HG02885 (cell line): ENCODE results near the gene AOPEP.

Experiments used
- ATAC-seq: cut with Tn5 transposase; IDR thresholded peaks from one replicate; pipeline ENCODE4 v1.9.1; 2021; ENCODE audit warnings: mild to moderate bottlenecking; ENCODE audit not compliant: unreplicated experiment, poor library complexity

Gene AOPEP

DNA sequence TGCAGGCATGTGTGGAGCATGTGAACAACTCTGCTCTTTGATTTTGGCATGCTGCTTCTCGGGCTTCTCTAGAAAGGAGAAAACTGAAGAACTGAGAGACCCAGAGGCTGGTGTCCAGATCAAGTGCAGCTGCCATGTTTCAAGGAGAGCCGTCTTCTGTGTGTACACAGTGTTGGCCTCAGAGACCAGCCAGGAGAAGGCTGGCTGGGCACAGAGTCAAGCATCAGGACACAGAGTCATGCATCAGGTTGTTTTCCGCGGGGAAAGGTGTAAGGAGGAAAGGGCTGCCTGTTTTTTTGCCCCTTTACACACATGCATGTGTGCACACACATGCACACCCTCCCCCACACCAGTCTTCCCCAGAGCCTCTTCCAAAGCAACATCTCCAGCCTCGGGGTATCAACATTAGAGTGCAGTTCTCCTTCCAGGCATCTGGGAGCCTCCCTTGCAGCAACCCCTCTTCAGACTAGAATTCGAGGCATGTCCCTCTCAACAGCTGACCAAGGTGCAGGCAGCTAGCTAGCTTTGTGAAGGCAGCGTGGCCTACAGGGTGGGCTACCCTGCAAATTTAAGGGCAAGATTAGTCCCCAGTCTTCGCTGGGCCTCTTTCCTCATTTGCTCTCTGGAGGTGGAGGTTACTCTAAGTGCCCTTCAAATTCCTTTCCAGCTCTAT, 180.9 kb downstream of the AOPEP start:
- no peak for ATAC-seq

DNA sequence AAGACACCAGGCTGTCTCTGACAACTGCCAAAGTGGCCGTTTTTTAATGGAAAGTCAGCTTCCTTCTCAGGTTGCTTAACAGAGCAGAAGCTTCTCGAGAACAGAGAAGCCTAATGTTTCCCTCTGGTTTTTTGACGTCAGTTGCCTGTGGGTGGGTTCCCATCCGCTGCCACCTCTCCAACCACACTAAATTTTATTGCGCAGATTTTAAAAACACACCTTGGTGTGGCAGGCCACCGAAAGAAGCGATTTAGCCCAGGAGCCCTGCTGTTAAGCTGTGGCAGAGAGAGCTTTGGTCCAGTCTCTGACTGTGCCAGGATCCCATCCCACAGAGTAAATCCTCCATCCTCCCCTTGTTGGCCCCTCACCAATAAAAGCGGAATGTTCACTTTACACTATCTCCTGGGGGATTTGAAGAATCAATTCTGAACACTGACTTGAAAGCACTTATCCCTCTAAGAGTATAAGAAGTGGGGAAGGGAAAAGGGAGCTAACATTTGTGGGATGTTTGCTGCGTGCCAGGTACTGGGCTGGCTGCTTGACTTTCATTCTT, 181.6 kb downstream of the AOPEP start:
- no peak for ATAC-seq

DNA sequence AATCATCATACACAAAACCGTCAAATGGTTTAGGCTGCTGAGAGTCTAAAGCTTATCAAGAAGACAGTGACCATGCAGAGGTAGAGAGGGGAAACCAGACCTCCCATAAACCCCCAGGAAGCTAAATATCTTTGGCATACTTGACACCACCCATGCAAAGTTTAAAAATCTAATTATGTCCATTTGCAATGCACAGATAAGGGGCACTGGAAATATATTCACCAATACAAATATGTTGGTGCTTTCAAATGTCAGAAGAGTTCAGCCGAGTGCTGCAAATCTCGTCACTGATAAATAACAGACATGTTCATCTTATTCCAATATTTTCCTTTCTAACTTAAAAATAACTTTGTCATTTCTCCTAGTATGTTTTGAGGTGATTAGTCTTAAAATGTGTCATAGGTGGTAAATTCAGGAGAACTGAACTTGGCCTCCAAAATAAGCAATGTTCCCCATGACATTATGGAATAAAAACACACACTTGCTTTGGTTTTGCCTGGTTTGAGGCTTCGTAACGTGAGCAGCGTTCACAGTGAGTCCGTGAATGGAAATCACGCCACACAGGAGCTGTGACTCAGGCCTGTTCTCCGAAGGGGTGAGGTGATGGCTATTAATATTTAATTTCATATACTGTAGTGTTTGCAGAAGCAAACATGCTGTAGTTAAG, 182.2 kb downstream of the AOPEP start:
- no peak for ATAC-seq

DNA sequence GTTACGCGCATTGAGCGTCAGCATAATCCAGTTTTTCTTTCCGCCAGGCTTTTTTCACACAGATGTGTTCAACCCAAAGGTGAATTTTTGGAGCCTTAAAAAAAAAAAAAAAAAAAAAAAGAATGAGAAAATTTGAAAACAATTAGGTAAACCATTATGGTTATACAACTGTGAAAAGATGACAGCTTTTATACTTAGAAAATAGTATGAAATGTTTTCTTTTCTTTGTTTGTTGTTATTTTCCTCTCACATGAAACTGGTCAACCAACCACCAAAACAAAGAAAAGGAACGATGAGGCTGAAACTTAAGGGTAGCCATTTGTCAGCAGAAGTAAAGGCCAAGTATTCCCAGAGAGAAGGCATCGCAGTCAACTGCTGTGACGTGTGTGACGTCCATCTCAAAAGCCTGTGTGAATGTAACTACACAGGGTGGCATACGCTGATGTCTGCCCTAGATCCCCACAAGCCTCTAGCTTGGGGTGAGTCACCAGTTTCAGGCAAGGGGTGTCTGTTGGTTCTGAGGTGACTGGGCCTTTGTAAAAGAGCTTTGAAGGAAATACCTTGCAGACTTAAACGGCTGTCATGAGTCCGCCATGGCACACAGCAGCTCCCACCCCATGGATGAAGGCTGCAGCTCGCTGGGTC, 182.9 kb downstream of the AOPEP start:
- ATAC-seq: no peak

DNA sequence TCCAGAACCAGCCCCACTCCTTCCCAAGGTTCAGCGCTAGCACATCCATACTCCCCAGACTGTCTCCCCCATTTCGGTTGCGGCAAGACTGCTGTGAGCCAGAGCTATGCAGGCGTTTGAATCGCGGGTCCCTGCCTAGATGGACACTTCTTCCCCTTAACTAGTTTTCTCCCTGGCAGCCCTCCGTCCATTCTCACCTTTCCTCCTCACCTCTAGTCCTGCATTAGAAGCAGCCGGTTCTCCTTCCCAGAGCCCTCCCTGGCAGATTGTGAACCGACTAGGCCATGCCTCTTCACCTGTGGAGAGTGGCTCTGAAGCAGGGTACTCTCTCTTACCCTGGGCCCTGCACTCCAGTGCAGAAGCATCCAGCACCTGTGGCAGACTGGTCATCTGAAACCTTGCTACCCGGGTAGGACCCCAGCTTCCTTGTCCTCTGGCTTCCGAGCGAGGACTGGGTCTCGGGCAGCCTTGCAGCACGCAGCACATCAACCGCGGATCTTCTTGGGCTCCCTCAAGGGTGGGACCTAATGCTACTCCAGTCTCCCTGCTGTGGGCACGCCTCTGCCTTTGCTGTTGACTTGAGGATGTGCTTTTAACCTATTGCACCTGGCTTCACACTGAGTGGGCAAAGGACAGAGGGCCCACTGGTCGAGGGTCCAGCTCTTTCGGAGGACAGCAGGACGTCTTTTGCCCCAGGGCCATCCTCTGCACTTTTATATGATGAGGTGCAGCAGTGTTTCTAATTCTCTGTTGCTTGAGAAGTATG, 183.6 kb downstream of the AOPEP start:
- no peak for ATAC-seq

DNA sequence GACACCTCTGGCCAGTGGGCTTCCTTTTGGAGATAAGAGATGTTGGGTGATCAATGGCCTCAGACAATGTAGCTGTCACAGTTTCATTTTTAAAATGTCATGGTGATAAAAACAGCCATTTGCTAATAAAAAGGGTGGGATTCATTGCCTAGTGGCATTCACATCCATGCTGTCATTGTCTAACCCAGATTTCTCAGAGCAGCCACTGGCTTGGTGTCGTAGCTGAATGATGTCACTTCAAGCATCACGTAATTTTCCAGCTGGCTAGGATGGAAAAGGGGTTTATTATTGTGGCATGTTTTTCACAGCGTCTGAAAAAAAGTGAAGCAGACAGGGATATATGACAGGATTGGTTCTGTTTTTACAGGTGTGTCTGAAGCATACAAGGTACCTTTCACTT, 184.7 kb downstream of the AOPEP start:
- ATAC-seq: no peak

DNA sequence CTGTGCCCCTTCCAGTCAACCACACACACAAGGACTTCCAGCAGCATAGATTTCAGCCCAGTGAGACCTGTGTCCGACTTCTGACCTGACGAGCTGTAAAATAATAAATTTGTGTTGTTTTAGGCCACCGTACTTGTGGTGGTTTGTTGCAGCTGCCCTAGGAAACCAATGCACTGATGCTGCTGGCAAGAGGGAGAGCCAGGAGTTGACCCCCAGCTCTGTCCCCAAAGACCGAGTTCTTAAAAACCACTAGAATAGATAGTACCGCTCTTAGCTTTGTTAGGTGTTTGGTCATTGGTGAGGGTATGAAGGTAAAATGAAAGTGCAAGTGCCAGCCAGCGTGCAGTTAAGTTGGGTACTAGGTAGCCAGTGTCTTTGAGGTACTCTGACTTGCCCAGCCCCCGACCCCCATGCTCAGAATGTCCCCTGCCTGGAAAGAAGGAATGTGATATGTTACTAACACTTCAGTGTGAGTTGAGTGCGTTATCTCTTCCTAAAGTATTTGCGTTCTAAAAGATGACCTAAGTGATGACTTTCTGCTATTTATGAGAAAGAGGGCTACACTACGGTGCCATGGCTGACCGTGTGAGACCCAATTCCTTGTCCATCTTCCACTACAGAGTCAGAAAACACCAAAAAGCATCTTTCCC, 185.6 kb downstream of the AOPEP start:
- no peak for ATAC-seq

DNA sequence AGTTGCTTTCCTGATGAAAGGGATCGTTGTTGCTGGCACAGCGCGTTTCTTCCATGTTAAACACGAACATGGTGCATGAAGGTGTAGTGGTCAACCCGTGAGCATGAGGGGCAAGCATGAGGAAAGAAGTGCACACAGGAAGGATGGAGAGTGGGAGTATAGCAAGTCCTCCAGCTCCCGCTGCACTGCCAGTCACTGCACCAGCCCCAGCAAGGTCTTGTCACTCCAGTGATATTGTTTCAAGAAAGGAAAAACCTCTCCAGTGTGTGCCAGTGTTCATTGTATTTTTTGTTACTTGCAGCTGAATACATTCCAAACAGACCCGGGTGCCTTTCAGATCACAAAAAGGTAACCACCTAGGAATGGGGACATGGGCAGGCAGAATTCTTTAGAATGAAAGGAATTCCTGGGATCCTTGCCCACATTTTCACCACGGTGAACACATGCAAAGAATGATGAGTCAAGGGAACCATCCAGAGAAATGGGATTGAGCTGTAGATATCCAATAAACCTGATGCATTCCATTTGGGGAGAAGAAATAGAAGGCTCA, 186.3 kb downstream of the AOPEP start:
- no peak for ATAC-seq

DNA sequence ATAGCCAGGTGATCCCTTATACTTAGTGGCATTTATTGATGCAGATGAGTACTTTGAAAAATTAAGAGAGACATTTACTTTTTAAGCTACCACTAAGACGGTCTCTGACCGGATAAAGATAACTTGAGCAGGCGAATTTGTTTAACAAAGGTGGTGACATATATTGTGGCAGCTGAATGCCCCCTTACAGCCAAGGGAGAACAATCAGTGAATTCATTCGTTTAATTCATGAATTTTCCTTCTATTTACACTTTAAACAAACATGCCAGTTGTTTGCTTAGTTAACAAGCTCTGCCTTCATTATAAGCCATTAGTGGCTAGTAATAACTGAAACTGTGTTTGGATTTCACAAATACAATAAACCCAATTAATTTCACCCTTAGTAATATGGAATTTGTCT, 187.1 kb downstream of the AOPEP start:
- no peak for ATAC-seq

DNA sequence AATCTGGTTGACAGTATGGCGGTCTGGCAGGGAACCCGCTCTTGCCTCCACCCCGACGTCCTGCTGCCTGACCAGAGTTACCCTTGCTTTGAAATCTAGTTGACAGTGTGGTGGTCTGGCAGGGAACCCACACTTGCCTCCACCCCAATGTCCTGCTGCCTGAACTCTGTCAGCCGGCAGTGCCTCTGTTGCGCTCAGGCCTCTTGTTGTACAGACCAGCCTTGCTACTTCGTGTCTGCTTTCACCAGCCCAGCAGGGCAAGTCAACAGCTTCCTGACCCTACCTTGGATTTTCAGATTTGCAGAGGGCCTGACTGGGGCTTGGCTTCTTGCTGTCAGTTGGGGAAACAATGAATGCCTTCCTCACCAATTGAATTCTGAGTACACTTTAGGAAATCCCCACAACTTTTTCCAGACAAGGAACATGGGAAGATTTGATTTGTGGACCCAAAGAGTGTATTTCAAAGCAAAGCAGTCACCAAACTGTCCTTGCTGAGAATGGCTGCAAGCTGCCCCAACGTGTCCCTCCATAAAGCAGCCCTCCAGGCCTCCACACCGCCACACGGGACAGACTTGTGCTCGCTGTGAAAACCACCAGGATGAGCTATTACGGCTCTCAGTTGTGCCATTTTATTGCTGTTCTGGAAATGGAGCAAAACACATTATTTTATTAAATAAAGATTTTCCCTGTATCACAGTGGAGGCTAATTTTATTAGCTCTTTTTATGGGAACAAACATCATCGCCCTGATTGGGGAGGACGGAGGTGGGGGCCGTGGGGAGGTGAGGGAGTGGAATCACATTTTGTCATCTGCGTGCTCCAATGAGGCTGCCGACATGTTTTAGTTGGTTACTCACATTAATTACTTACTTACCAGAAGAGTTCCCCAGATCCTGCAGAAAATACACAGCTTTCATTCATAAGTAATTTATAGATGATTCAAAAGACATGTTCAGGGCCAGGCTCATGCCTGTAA, 189.3 kb downstream of the AOPEP start:
- no peak for ATAC-seq

DNA sequence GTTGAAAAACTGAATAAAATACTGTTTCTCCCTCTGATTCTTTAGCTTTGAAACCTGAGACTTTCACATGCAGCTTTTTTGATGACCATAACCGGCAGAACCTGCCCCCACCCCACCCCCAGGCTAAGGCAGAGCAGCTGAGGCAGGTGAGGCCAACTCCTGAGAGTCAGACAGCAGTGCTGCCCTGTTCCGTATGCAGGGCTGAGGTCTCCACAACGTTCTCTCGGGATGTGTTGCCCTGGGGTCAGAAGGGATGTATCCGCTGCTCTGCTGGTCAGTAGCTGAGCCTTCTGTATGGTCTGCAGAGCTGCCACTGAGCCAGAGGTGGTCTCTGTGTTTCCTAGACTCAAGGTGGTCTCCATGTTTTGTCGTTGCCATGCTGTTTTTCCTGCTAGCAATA, 190.5 kb downstream of the AOPEP start:
- no peak for ATAC-seq

DNA sequence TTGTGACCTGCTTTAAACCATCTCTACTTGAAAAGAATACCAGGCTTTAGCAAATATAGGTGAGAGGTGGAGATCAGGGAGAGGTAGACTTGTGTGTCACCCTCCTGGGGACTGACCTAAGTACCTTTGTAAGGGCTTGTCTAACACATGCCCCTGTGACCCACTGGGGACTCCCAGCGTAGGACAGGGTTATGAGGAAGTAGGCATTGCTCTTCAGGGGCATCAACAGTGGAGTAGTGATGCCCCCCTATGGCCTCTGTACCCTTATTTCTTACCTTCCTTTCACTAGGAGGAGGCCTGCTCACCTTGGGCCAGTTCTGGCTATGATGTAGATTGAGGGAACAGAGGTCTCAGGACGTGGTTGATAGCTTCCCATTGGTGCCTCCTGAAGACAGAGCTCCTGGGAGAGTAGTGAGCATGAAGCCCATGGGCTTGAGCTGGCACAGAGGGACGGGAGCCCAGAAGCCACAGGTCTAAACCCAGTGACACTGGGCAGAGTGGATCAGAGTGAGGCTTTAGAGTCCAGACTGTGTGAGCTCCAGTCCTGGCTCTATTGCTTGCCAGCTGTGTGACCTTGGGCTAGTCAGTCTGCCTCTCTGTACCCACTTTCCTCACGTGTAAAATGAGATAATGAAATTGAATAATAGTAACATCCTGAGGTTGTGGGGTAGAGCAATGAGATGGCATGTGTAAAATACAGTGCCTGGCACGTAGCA, 191.7 kb downstream of the AOPEP start:
- no peak for ATAC-seq

DNA sequence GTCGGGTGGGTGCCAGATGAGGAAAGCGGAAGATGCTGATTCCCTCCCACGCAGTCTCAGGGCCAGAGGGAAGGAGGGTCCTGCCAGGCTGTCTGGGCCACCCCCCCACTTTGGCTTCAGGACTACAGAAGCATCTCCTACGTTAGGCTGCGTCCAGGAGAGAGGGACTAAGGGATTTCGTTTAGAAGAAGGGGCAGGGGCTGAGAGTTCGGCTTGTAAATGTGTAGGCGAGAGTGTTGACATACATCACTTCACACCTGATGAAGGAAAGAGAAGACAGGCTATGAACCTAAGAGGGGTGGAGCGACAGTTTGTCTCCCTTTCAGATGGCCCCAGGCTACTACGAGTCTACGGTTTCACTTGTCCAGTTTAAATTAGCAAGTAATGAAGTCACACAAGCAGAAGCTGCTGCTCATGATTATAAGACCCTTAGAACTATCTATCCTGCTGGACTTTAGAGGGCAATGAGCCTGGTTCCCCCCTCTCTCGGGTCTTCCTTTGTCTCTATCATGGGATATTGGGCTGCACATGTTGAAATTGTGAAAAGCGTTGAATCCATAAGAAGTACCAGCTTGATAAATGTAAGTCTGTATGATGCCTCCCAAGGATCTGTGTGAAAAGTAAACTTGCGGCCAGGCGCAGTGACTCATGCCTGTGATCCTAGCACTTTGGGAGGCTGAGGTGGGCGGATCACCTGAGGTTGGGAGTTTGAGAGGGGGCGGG, 193.0 kb downstream of the AOPEP start:
- ATAC-seq: no peak

DNA sequence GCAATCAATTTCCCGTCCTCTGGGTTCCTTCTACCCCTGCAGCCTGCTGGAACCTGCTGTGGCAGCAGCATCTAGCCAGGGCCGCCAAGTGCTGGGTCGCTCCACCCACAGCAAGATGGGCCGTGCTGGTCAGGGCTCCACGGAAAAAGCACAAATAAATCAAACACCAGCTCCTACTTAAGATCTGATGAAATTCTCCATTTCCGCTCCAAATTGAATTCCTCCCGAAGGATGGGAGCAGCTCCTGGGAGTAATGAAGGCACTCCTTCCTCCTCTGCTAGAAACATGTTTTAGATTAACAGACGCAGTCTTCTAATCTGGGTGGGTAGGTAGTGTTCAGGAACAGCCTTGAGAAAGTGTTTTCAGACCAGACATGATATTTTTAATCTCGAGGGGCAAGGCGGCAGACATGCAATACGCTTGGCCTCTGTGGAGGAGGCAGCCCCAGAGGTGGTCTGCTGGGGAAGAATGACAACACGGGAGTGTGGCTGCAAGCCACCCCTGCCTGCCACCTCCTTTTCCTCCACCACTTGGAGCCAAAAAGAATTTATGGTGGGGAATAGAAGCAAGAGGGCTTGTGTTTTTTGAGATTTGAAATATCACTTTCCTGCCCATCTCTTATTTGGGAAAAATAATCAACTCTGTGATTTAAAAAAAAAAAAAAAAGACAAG, 194.1 kb downstream of the AOPEP start:
- ATAC-seq: no peak

DNA sequence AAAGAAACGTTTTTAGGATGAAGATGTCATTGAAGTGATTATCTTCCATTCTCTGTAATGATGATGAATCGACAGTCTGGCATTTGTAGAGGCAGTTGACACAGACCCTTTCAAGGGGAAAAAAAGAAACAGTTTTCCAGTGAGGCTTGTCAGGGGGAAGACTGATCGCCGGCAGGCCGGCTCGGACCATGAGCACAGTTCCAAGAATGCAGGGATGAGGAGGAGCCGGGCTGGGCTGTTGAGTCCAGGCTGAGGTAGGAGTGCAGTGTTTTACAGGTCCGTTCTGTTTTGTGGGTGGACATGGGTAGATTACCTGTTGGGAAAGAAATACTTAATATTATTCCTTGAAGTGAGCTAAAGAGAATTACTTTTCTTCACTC, 194.6 kb downstream of the AOPEP start:
- ATAC-seq: no peak

DNA sequence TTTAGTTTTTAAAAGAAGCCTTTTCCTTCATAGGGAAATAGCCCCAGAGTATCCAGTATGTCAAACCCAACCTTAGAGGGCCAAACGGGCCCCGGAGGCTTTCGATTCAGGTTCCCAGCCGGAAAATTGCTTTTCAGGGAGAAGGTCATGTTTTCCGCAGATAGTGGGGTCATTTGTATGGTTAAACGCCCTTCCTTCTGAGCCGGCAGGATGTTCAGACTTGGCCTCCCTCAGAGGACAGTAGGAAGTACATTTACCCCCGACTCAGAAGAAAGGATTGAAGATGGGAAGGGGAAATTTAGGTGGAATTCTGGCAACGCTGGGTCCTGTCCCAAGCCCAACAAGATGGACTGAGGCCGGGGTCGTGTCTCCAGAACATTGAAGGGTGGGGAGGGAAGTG, 195.2 kb downstream of the AOPEP start:
- ATAC-seq: no peak

DNA sequence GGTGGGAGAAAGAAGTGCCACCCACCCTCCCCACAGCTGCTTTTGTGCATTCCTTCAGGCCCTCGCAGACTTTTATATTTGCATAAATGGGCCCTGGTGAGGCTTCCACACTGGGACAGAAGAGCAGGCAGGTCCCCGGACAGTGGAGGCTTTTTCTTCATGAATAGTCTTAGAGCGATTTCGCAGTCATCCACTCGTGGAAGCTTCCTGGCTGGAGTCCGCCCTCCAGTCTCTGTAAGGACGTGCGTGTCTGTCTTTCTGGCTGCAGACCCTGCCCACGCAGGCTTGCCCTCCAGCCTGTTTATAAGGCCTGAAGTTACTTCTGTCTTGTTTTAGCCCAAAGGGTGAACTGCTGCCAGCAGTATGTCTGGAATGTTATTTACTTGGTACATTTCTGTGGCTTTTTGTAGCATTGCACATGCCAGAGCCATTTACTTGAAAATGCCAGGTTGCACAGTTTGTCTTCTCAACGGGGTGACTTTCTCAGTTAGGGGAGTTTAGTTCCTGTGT, 195.7 kb downstream of the AOPEP start:
- ATAC-seq: no peak
